Suprapubic skin (tissue), 4 donors: Measurements from ENCODE around the gene DNM3. TPM values are rescaled to one million over a fixed set of nuclear protein-coding genes. Genes with fewer than 3 reads are reported as not detected.

Experiments
- DNase-seq, 2 donors: peaks; one replicate each; pipeline ENCODE4 v3.0.0-alpha.2; 2019; ENCODE audit warnings: low spot score in 2 of 2
- H3K27ac ChIP-seq: fragments of 200-600 bp; sonication (generic); one replicate; pipeline ENCODE4 v1.5.1; 2019
- H3K27me3 ChIP-seq: fragments of 200-600 bp; sonication (generic); one replicate; pipeline ENCODE4 v1.5.1; 2019
- H3K36me3 ChIP-seq: fragments of 200-600 bp; sonication (generic); one replicate; pipeline ENCODE4 v1.5.1; 2019
- H3K4me1 ChIP-seq: fragments of 200-600 bp; sonication (generic); one replicate; pipeline ENCODE4 v1.5.1; 2019
- H3K4me3 ChIP-seq: fragments of 200-600 bp; sonication (generic); one replicate; pipeline ENCODE4 v1.5.1; 2019; ENCODE audit warnings: mild to moderate bottlenecking
- H3K9me3 ChIP-seq: fragments of 200-600 bp; sonication (generic); one replicate; pipeline ENCODE4 v1.5.1; 2019
- EP300 ChIP-seq: sonication (generic); formaldehyde crosslinking; IDR thresholded peaks from one replicate; pipeline ENCODE4 v1.6.1; 2017; ENCODE audit warnings: antibody characterized with exemption
- POLR2A ChIP-seq, 2 donors: fragments of 450-650 bp; IDR thresholded peaks; one replicate each; pipeline ENCODE4 v1.6.1; 2017; ENCODE audit warnings: antibody characterized with exemption in 2 of 2, mild to moderate bottlenecking in 2 of 2, moderate library complexity in 2 of 2
- POLR2AphosphoS5 ChIP-seq, 3 donors: sonication (generic); formaldehyde crosslinking; IDR thresholded peaks; one replicate each; pipeline ENCODE4 v1.6.1; 2017; ENCODE audit warnings: antibody characterized with exemption in 3 of 3
- WGBS: methylation state at CpG from one replicate; pipeline ENCODE4 v1.1.5; 2018; 5-methylcytosine and 5-hydroxymethylcytosine counted together
- total RNA-seq, 4 donors: library from RNA; depleted of rRNA; stranded (reverse); fragments of >200 nt; gene quantifications; one replicate each; pipeline ENCODE4 v1.1.0, GENCODE V29; 2016
- TF ChIP-seq, protein P1 (sequence below), 2 donors: fragments of 200-600 bp in 1 of 2; fragments of 450-650 bp in 1 of 2; sonication (generic) in 1 of 2; IDR thresholded peaks; one replicate each; pipeline ENCODE4 v1.5.1; 2016 to 2019; ENCODE audit warnings: antibody characterized with exemption in 2 of 2, mild to moderate bottlenecking in 1 of 2, moderate library complexity in 1 of 2

DNM3 gene
- total RNA-seq, 4 donors from 2014 or later: 1.6 to 11.7 (median 3.7) TPM

DNA sequence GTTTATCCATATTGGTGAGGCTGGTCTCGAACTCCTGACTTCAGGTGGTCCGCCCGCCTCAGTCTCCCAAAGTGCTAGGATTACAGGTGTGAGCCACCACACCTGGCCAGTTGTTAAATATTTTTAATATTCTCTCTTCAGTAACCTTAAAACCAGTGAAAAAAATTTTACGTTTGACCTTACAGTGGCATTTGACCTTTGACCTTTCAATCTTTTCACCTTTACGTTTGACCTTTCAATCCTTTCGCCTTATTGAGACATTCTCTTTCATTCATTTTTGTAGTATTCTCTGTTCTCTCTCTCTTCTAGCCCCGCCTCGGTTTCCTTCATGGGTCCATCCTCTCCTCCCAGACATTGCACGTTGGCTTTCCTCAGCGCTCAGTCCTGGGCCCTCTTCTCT lies 277.9 kb downstream of the DNM3 start:
- Histone ChIP-seq H3K27ac (no peak overlapping the region), H3K9me3 (no peaks in the 10 kb centered on the region), H3K36me3 (no peaks in the 10 kb centered on the region), H3K4me1 (no peaks in the 10 kb centered on the region), H3K4me3 (no peak overlapping the region), H3K27me3 (no peaks in the 10 kb centered on the region)
- 95% methylated on average over 10 of the region's 10 CpGs for WGBS
- TF ChIP-seq, protein P1, sequence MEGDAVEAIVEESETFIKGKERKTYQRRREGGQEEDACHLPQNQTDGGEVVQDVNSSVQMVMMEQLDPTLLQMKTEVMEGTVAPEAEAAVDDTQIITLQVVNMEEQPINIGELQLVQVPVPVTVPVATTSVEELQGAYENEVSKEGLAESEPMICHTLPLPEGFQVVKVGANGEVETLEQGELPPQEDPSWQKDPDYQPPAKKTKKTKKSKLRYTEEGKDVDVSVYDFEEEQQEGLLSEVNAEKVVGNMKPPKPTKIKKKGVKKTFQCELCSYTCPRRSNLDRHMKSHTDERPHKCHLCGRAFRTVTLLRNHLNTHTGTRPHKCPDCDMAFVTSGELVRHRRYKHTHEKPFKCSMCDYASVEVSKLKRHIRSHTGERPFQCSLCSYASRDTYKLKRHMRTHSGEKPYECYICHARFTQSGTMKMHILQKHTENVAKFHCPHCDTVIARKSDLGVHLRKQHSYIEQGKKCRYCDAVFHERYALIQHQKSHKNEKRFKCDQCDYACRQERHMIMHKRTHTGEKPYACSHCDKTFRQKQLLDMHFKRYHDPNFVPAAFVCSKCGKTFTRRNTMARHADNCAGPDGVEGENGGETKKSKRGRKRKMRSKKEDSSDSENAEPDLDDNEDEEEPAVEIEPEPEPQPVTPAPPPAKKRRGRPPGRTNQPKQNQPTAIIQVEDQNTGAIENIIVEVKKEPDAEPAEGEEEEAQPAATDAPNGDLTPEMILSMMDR (IDR thresholded peaks at IDR 0.05): no peak
- no peak for TF ChIP-seq POLR2A (IDR thresholded peaks at IDR 0.05)
- no peak for TF ChIP-seq EP300
- TF ChIP-seq POLR2AphosphoS5 (IDR thresholded peaks at IDR 0.05): no peak
- no peak for DNase-seq

DNA sequence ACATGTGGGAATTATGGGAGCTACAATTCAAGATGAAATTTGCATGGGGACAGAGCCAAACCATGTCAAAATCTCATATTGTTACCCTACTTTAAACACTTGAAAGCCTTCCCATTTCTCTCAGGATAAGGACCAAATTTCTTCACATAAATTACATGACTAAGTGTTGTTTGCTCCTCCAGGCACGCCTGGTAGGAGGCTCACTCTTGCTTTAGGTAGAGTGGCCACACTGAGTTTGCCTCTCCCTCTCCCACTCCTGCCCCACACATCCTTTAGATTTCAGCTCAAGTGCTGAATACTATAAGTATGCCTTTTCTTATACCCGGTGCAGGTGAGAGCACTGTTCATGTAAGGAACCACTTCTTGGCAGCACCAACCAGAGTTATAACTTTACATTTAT lies 279.1 kb downstream of the DNM3 start:
- DNase-seq: no peak
- Histone ChIP-seq H3K9me3 (no peaks in the 10 kb centered on the region), H3K4me3 (no peak overlapping the region), H3K4me1 (no peaks in the 10 kb centered on the region), H3K27me3 (no peaks in the 10 kb centered on the region), H3K27ac (no peak overlapping the region), H3K36me3 (no peaks in the 10 kb centered on the region)
- TF ChIP-seq, protein P1 (IDR thresholded peaks at IDR 0.05): no peak
- TF ChIP-seq POLR2A (IDR thresholded peaks at IDR 0.05) (no peak), EP300 (no peak), POLR2AphosphoS5 (IDR thresholded peaks at IDR 0.05) (no peak)
- WGBS: 53% methylated on average over 2 of the region's 2 CpGs

DNA sequence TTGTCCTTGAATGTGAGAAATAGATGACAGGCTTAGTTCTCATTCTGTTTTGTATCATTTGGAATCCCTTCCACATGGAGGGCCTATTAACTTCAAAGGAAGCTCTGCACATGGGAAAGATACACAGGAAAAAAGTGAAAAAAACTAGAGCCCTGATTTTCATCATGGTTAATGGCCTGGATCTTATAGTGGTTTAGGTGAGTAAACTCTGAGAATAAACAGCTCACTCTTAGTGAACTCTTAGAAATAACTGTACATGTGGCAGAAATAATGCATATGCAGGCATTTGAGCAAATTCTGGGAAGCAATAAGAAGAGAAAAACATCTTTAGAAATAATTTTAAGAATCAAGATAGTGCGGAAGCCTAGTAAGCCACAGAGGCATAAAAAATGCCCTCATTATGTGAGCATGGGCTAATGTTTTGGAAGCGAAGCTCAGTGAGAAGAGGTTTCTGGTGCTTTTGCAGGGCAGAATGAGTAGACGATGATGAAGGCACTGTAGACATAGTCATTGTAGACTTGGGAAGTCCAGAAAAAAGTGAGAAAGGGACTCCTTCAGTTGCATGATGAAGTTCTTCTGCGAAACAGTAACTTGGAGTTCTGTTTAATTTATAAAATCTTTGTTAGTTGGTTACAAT lies 279.9 kb downstream of the DNM3 start:
- no peak for DNase-seq
- H3K9me3 ChIP-seq: no peaks in the 10 kb centered on the region
- 89% methylated on average over 4 of the region's 4 CpGs for WGBS
- TF ChIP-seq EP300 (no peak), POLR2A (IDR thresholded peaks at IDR 0.05) (no peak), POLR2AphosphoS5 (IDR thresholded peaks at IDR 0.05) (no peak)
- TF ChIP-seq, protein P1 (IDR thresholded peaks at IDR 0.05): no peak
- no peaks in the 10 kb centered on the region for H3K4me1 ChIP-seq
- H3K36me3 ChIP-seq: no peaks in the 10 kb centered on the region
- H3K4me3 ChIP-seq: no peak overlapping the region
- H3K27ac ChIP-seq: no peak overlapping the region
- H3K27me3 ChIP-seq: no peaks in the 10 kb centered on the region

DNA sequence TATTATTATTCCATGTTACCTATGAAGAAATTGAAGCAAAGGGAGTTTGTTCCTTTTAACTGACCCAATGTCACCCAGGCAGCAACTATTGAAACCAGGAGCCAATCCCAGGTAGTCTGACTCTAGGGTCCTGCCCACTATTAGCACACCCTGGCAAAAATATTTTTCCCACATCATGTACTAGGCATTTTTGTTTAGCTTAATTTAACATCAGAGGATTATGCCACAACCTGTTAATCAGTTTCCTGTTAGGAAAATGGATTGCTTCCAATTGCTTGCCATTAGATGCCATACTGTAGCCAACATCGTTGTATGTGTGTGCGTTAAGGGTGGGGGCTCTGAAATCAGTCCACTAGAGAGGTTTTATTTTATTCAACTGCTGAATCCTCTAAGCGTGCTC lies 281.1 kb downstream of the DNM3 start:
- WGBS: 68% methylated on average over 3 of the region's 3 CpGs
- H3K27ac ChIP-seq: no peak overlapping the region
- no peak for TF ChIP-seq POLR2A (IDR thresholded peaks at IDR 0.05)
- TF ChIP-seq, protein P1 (IDR thresholded peaks at IDR 0.05): no peak
- TF ChIP-seq EP300: no peak
- TF ChIP-seq POLR2AphosphoS5 (IDR thresholded peaks at IDR 0.05): no peak
- DNase-seq: no peak
- H3K4me3 ChIP-seq: no peak overlapping the region
- H3K4me1 ChIP-seq: no peaks in the 10 kb centered on the region
- no peaks in the 10 kb centered on the region for H3K36me3 ChIP-seq
- H3K9me3 ChIP-seq: no peaks in the 10 kb centered on the region
- no peaks in the 10 kb centered on the region for H3K27me3 ChIP-seq

DNA sequence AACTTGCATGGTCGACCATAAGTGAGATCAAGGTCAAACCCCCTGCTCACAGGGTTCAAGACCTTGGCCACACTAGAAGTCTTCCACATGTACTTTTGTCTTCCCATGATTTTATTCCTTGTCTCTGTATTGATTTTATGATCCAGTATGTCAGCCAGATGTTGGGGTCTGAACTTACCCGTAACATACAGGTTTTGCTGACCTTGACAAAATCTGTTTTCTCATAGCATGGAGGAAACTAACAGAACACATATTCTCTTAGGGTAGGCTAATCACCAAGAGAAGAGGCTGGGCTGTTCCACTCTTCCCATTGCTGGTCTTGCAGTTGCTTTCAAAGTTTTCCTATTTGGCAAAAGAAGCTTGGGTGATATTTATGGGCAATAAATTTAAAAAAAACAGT lies 284.0 kb downstream of the DNM3 start:
- Histone ChIP-seq H3K9me3 (no peaks in the 10 kb centered on the region), H3K27me3 (no peaks in the 10 kb centered on the region), H3K4me3 (no peak overlapping the region), H3K36me3 (no peaks in the 10 kb centered on the region), H3K27ac (no peak overlapping the region), H3K4me1 (no peaks in the 10 kb centered on the region)
- WGBS: 78% methylated on average over 2 of the region's 2 CpGs
- DNase-seq: no peak
- TF ChIP-seq POLR2AphosphoS5 (IDR thresholded peaks at IDR 0.05) (no peak), POLR2A (IDR thresholded peaks at IDR 0.05) (no peak), EP300 (no peak)
- TF ChIP-seq, protein P1 (IDR thresholded peaks at IDR 0.05): no peak
